ENCODE measurements around the gene IFT57.

The IFT57 gene

DNA sequence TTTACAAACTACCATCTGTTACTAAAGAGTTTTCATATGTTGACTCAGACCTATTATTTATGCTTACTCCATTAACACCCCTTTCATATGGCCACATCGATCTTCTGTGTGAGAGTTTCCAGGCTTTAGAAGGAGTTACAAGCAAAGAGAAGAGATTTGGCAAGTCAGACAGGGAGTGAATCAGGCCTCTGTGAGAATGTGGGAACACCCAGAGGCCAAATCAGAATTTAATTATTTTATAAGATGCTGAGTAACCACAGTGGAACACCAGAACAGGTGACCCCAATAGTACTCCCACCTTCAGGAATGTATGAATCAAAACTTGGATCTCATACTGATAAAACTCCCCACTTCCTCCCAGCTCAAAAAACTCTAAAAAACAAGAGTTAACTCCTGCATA, 42.0 kb downstream of the IFT57 start:
- no peaks in the 10 kb centered on the region for H4K20me1 ChIP-seq (ENCODE audit: insufficient read depth, low read length, poor library complexity, severe bottlenecking)
- H3K4me3 ChIP-seq (ENCODE audit: low read length, poor library complexity, severe bottlenecking): no peak overlapping the region
- no peaks in the 10 kb centered on the region for H3K9me2 ChIP-seq (replicated peaks; ENCODE audit: low read depth, low read length)
- no peaks in the 10 kb centered on the region for H3K79me2 ChIP-seq (ENCODE audit: insufficient read depth, low read length)
- no peaks in the 10 kb centered on the region for H3K9me3 ChIP-seq (ENCODE audit: insufficient read depth, low read depth, low read length)
- TF ChIP-seq CTCF (conservative IDR thresholded peaks at IDR 0.05; ENCODE audit: low read length) (no peak), EZH2phosphoT487 (IDR thresholded peaks at IDR 0.05; ENCODE audit: borderline replicate concordance) (no peak)
- no peak overlapping the region for H3K9ac ChIP-seq (ENCODE audit: low read depth, low read length, poor library complexity, severe bottlenecking)
- no peak overlapping the region for H2AFZ ChIP-seq (ENCODE audit: low read length)
- 0 out of 2 replicates have a peak, but pooled peaks cover 4% of the 10 kb centered on the region for H3F3A ChIP-seq (ENCODE audit: low read depth)
- H3K4me2 ChIP-seq (ENCODE audit: low read depth, low read length, poor library complexity, severe bottlenecking): no peak overlapping the region
- no peaks in the 10 kb centered on the region for H3K27me3 ChIP-seq (ENCODE audit: insufficient read depth, low read length, poor library complexity, severe bottlenecking)
- H3K4me1 ChIP-seq (ENCODE audit: insufficient read depth, low read length, poor library complexity, severe bottlenecking): peaks cover 23% of the 10 kb centered on the region
- H3K36me3 ChIP-seq (ENCODE audit: insufficient read depth, low read length): no peaks in the 10 kb centered on the region

DNA sequence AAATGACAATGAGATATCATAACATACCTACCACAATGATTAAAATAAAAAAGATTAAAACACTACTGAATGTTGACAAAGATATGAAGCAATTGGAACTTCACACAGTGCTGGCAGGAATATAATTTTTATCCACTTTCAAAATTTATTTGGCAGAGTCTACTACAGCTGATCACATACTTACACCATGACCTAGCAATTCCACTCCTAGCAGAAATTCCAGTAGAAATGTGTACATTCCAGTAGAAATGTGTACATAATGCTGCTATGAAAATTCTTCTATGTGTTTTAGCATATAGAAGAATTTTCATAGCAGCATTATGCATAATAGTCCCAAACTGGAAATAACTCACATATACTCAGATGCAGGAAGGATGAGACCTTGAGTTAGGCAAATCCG, 43.5 kb downstream of the IFT57 start:
- TF ChIP-seq EZH2phosphoT487 (IDR thresholded peaks at IDR 0.05; ENCODE audit: borderline replicate concordance) (no peak), CTCF (conservative IDR thresholded peaks at IDR 0.05; ENCODE audit: low read length) (no peak)
- Histone ChIP-seq H3K9me2 (replicated peaks; ENCODE audit: low read depth, low read length) (no peaks in the 10 kb centered on the region), H3K27me3 (ENCODE audit: insufficient read depth, low read length, poor library complexity, severe bottlenecking) (no peaks in the 10 kb centered on the region), H2AFZ (ENCODE audit: low read length) (no peak overlapping the region), H3K4me1 (ENCODE audit: insufficient read depth, low read length, poor library complexity, severe bottlenecking) (peaks cover 26% of the 10 kb centered on the region), H3K4me2 (ENCODE audit: low read depth, low read length, poor library complexity, severe bottlenecking) (no peak overlapping the region), H3K9me3 (ENCODE audit: insufficient read depth, low read depth, low read length) (no peaks in the 10 kb centered on the region), H3K79me2 (ENCODE audit: insufficient read depth, low read length) (no peaks in the 10 kb centered on the region), H3K9ac (ENCODE audit: low read depth, low read length, poor library complexity, severe bottlenecking) (no peak overlapping the region), H4K20me1 (ENCODE audit: insufficient read depth, low read length, poor library complexity, severe bottlenecking) (no peaks in the 10 kb centered on the region), H3K36me3 (ENCODE audit: insufficient read depth, low read length) (no peaks in the 10 kb centered on the region), H3F3A (ENCODE audit: low read depth) (0 out of 2 replicates have a peak, but pooled peaks cover 4% of the 10 kb centered on the region), H3K4me3 (ENCODE audit: low read length, poor library complexity, severe bottlenecking) (no peak overlapping the region)

DNA sequence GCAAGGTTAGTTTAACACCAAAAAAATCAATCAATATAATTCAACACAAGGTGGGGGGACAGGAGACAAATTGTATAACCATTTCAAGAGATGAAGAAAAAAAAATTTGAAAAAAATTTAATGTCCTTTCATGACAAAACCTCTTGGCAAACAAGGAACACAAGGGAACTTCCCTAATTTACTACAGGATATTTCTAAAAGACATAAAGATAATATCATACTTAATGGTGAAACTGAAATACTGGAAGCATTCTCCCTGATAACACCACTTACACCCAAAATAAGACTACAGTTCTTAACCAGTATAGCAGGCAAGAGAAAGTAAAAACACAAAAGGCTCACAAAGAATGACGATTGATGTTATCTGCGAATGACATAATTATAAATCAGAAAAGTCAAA, 44.7 kb downstream of the IFT57 start:
- Histone ChIP-seq H3F3A (ENCODE audit: low read depth) (0 out of 2 replicates have a peak, but pooled peaks cover 4% of the 10 kb centered on the region), H3K9me2 (replicated peaks; ENCODE audit: low read depth, low read length) (no peaks in the 10 kb centered on the region), H2AFZ (ENCODE audit: low read length) (peak overlapping the region; percentile 18; the same call in 1 of the 2 replicates), H3K4me3 (ENCODE audit: low read length, poor library complexity, severe bottlenecking) (no peak overlapping the region), H3K4me1 (ENCODE audit: insufficient read depth, low read length, poor library complexity, severe bottlenecking) (peaks cover 26% of the 10 kb centered on the region), H4K20me1 (ENCODE audit: insufficient read depth, low read length, poor library complexity, severe bottlenecking) (no peaks in the 10 kb centered on the region), H3K79me2 (ENCODE audit: insufficient read depth, low read length) (no peaks in the 10 kb centered on the region), H3K9me3 (ENCODE audit: insufficient read depth, low read depth, low read length) (no peaks in the 10 kb centered on the region), H3K9ac (ENCODE audit: low read depth, low read length, poor library complexity, severe bottlenecking) (no peak overlapping the region), H3K36me3 (ENCODE audit: insufficient read depth, low read length) (no peaks in the 10 kb centered on the region), H3K27me3 (ENCODE audit: insufficient read depth, low read length, poor library complexity, severe bottlenecking) (no peaks in the 10 kb centered on the region), H3K4me2 (ENCODE audit: low read depth, low read length, poor library complexity, severe bottlenecking) (no peak overlapping the region)
- TF ChIP-seq CTCF (conservative IDR thresholded peaks at IDR 0.05; ENCODE audit: low read length): no peak
- TF ChIP-seq EZH2phosphoT487 (IDR thresholded peaks at IDR 0.05; ENCODE audit: borderline replicate concordance): no peak
